HCT116 (cell line): Measurements from ENCODE around the gene NAALADL2.

ENCODE experiments used
- EZH2 ChIP-seq: fragments of 200-600 bp; sonication (generic); IDR thresholded peaks from 2 replicates; pipeline ENCODE4 v1.6.1; 2017; ENCODE audit warnings: antibody characterized with exemption, mixed run types
- POLR2A ChIP-seq: IDR thresholded peaks from 2 replicates; pipeline ENCODE4 v1.7.0; 2011; ENCODE audit warnings: borderline replicate concordance; ENCODE audit not compliant: insufficient read depth, insufficient read length; ENCODE audit errors: extremely low read depth
- RAD21 ChIP-seq: IDR thresholded peaks from 2 replicates; pipeline ENCODE4 v1.6.1; 2012; ENCODE audit warnings: low read depth, mild to moderate bottlenecking
- ZNF274 ChIP-seq: fragments of 200-500 bp; sonication (Bioruptor generic); IDR thresholded peaks from 2 replicates; pipeline ENCODE4 v1.6.1; 2014; ENCODE audit warnings: mild to moderate bottlenecking, low read depth, low read length, inconsistent platforms
- TF ChIP-seq, protein P1 (sequence below), 3 experiments: fragments of 200-600 bp in 1 of 3; sonication (generic) in 1 of 3; IDR thresholded peaks in 2 of 3; conservative IDR thresholded peaks in 1 of 3; 2 replicates each; pipeline ENCODE4 v1.5.1; 2012 to 2017; ENCODE audit warnings: low read depth in 2 of 3, low read length in 2 of 3, antibody characterized with exemption in 1 of 3, borderline replicate concordance in 1 of 3, control low read depth in 1 of 3, mild to moderate bottlenecking in 1 of 3, mixed read lengths in 1 of 3, mixed run types in 1 of 3, moderate library complexity in 1 of 3; ENCODE audit not compliant: insufficient read depth in 1 of 3

GRCh38 chr3:175357758-175358157 is 498.6 kb downstream of the NAALADL2 start:
- TF ChIP-seq RAD21 (no peak), EZH2 (no peak), POLR2A (no peak), ZNF274 (no peak)
- TF ChIP-seq, protein P1, sequence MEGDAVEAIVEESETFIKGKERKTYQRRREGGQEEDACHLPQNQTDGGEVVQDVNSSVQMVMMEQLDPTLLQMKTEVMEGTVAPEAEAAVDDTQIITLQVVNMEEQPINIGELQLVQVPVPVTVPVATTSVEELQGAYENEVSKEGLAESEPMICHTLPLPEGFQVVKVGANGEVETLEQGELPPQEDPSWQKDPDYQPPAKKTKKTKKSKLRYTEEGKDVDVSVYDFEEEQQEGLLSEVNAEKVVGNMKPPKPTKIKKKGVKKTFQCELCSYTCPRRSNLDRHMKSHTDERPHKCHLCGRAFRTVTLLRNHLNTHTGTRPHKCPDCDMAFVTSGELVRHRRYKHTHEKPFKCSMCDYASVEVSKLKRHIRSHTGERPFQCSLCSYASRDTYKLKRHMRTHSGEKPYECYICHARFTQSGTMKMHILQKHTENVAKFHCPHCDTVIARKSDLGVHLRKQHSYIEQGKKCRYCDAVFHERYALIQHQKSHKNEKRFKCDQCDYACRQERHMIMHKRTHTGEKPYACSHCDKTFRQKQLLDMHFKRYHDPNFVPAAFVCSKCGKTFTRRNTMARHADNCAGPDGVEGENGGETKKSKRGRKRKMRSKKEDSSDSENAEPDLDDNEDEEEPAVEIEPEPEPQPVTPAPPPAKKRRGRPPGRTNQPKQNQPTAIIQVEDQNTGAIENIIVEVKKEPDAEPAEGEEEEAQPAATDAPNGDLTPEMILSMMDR (IDR thresholded peaks at IDR 0.05 in 2 of 3, conservative IDR thresholded peaks at IDR 0.05 in 1 of 3; ENCODE audit: borderline replicate concordance in 1 of 3, insufficient read depth in 1 of 3, low read depth in 2 of 3, low read length in 2 of 3), result no peak
